SK-N-SH treated with all-trans-retinoic acid at 6 μM for 48 hours (cell line): ENCODE data around the gene GPSM1.

Experiments used
- CSDC2 ChIP-seq: fragments of 250-450 bp; sonication (Bioruptor Pico); IDR thresholded peaks from 2 replicates; pipeline ENCODE4 v1.5.0; 2020; ENCODE audit warnings: mild to moderate bottlenecking, moderate library complexity
- PPARA ChIP-seq: fragments of 250-450 bp; sonication (Bioruptor Pico); IDR thresholded peaks from 2 replicates; pipeline ENCODE4 v1.5.0; 2020; ENCODE audit warnings: mild to moderate bottlenecking, borderline replicate concordance
- ZC3H10 ChIP-seq: fragments of 250-450 bp; sonication (Bioruptor Pico); IDR thresholded peaks from 2 replicates; pipeline ENCODE4 v1.5.1; 2021; ENCODE audit warnings: mild to moderate bottlenecking, moderate library complexity
- ZNF70 ChIP-seq: fragments of 450-650 bp; formaldehyde crosslinking; IDR thresholded peaks from 2 replicates; pipeline ENCODE4 v1.5.0; 2020; ENCODE audit warnings: mild to moderate bottlenecking, moderate library complexity
- TF ChIP-seq, protein P1 (sequence below): fragments of 250-450 bp; sonication (Bioruptor Pico); IDR thresholded peaks from 2 replicates; pipeline ENCODE4 v1.5.1; 2021; ENCODE audit warnings: mild to moderate bottlenecking, moderate library complexity
- TF ChIP-seq, protein P2 (sequence below): fragments of 250-450 bp; sonication (Bioruptor Pico); IDR thresholded peaks from 2 replicates; pipeline ENCODE4 v1.8.0; 2020; ENCODE audit warnings: mild to moderate bottlenecking, moderate library complexity, borderline replicate concordance
- TF ChIP-seq, protein P3 (sequence below): fragments of 250-450 bp; sonication (Bioruptor Pico); IDR thresholded peaks from 2 replicates; pipeline ENCODE4 v1.5.1; 2020; ENCODE audit warnings: low read depth, mild to moderate bottlenecking, moderate library complexity

DNA sequence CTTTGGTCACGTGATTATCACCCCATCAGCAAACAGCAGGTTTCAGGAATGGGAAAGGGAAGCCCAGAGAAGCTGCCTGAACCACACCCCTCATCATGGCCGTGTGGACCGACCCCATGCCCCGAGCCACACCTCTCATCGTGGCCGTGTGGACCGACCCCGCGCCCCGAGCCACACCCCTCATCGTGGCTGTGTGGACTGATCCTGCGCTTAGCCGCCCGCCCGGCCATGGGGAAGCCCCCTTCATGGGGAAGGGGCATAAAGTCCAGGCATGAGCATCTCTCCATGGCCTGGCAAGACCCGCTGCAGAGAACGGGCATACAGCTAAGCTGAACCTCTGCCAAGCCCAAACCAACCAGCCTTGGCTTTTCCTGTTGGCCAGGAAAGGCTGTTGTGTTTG is 66.2 kb downstream of the GPSM1 start:
- TF ChIP-seq, protein P1, sequence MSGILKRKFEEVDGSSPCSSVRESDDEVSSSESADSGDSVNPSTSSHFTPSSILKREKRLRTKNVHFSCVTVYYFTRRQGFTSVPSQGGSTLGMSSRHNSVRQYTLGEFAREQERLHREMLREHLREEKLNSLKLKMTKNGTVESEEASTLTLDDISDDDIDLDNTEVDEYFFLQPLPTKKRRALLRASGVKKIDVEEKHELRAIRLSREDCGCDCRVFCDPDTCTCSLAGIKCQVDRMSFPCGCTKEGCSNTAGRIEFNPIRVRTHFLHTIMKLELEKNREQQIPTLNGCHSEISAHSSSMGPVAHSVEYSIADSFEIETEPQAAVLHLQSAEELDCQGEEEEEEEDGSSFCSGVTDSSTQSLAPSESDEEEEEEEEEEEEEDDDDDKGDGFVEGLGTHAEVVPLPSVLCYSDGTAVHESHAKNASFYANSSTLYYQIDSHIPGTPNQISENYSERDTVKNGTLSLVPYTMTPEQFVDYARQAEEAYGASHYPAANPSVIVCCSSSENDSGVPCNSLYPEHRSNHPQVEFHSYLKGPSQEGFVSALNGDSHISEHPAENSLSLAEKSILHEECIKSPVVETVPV (CRISPR knock-in tag) = no peak
- TF ChIP-seq CSDC2 (CRISPR knock-in tag) (no peak), PPARA (CRISPR knock-in tag) (no peak), ZNF70 (no peak), ZC3H10 (CRISPR knock-in tag) (no peak)
- TF ChIP-seq, protein P2, sequence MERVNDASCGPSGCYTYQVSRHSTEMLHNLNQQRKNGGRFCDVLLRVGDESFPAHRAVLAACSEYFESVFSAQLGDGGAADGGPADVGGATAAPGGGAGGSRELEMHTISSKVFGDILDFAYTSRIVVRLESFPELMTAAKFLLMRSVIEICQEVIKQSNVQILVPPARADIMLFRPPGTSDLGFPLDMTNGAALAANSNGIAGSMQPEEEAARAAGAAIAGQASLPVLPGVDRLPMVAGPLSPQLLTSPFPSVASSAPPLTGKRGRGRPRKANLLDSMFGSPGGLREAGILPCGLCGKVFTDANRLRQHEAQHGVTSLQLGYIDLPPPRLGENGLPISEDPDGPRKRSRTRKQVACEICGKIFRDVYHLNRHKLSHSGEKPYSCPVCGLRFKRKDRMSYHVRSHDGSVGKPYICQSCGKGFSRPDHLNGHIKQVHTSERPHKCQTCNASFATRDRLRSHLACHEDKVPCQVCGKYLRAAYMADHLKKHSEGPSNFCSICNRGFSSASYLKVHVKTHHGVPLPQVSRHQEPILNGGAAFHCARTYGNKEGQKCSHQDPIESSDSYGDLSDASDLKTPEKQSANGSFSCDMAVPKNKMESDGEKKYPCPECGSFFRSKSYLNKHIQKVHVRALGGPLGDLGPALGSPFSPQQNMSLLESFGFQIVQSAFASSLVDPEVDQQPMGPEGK (CRISPR knock-in tag) = no peak
- TF ChIP-seq, protein P3, sequence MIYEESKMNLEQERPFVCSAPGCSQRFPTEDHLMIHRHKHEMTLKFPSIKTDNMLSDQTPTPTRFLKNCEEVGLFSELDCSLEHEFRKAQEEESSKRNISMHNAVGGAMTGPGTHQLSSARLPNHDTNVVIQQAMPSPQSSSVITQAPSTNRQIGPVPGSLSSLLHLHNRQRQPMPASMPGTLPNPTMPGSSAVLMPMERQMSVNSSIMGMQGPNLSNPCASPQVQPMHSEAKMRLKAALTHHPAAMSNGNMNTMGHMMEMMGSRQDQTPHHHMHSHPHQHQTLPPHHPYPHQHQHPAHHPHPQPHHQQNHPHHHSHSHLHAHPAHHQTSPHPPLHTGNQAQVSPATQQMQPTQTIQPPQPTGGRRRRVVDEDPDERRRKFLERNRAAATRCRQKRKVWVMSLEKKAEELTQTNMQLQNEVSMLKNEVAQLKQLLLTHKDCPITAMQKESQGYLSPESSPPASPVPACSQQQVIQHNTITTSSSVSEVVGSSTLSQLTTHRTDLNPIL (CRISPR knock-in tag) = no peak
